Astrocyte (in vitro differentiated cells and primary cell): ENCODE results near the gene COL16A1.

Experiments
- CTCF ChIP-seq: IDR thresholded peaks from 2 replicates; pipeline ENCODE4 v1.5.1; 2011; ENCODE audit warnings: low read depth, mild to moderate bottlenecking, inconsistent platforms, low read length, moderate library complexity; ENCODE audit not compliant: insufficient read depth
- EZH2 ChIP-seq: IDR thresholded peaks from 2 replicates; pipeline ENCODE4 v1.6.1; 2012; ENCODE audit warnings: mild to moderate bottlenecking, low read length, inconsistent platforms; ENCODE audit not compliant: insufficient read depth

GRCh38 chr1:31661856-31662255 is 42.0 kb downstream of the COL16A1 start:
- TF ChIP-seq CTCF (no peak), EZH2 (no peak)
